ENCODE measurements around the gene TIMP3.

GRCh38 chr22:32848226-32848625 lies 46.7 kb downstream of the TIMP3 start:
- TF ChIP-seq POLR2A (IDR thresholded peaks at IDR 0.05) (no peak), POLR2AphosphoS5 (IDR thresholded peaks at IDR 0.05) (no peak), CTCF (IDR thresholded peaks at IDR 0.05) (no peak), EP300 (IDR thresholded peaks at IDR 0.05) (no peak)
